Osteocyte (in vitro differentiated cells): Measurements from ENCODE around the gene ADPRM. TPM values are rescaled to one million over a fixed set of nuclear protein-coding genes. Genes with fewer than 3 reads are reported as not detected.

Experiments
- DNase-seq: peaks from one replicate; pipeline ENCODE4 v3.0.0; 2021; ENCODE audit warnings: mixed read lengths; ENCODE audit not compliant: unreplicated experiment; ENCODE audit errors: extremely low spot score
- H3K27ac Mint-ChIP-seq: one replicate; pipeline ENCODE4 v1.8.0; 2021; ENCODE audit warnings: mild to moderate bottlenecking, mixed read lengths; ENCODE audit not compliant: unreplicated experiment
- H3K27me3 Mint-ChIP-seq: one replicate; pipeline ENCODE4 v1.8.0; 2021; ENCODE audit warnings: mixed read lengths; ENCODE audit not compliant: unreplicated experiment
- H3K36me3 Mint-ChIP-seq: one replicate; pipeline ENCODE4 v1.8.0; 2021; ENCODE audit warnings: mixed read lengths; ENCODE audit not compliant: unreplicated experiment
- H3K4me1 Mint-ChIP-seq: one replicate; pipeline ENCODE4 v1.8.0; 2021; ENCODE audit warnings: mixed read lengths; ENCODE audit not compliant: unreplicated experiment
- H3K4me3 Mint-ChIP-seq: one replicate; pipeline ENCODE4 v1.8.0; 2021; ENCODE audit warnings: mild to moderate bottlenecking, moderate library complexity, mixed read lengths; ENCODE audit not compliant: unreplicated experiment
- H3K9me3 Mint-ChIP-seq: one replicate; pipeline ENCODE4 v1.8.0; 2021; ENCODE audit warnings: mixed read lengths; ENCODE audit not compliant: unreplicated experiment
- total RNA-seq: library from RNA; stranded (reverse); gene quantifications from 2 replicates; pipeline ENCODE4 v1.2.1, GENCODE V29; 2021
- TF ChIP-seq, protein P1 (sequence below): fragments of 200-600 bp; sonication (generic); IDR thresholded peaks from 2 replicates; pipeline ENCODE4 v1.5.0; 2021; ENCODE audit warnings: antibody characterized with exemption, mild to moderate bottlenecking, moderate library complexity

Gene ADPRM
- total RNA-seq, 1 donor from 2014 or later, result 13.1 TPM

DNA sequence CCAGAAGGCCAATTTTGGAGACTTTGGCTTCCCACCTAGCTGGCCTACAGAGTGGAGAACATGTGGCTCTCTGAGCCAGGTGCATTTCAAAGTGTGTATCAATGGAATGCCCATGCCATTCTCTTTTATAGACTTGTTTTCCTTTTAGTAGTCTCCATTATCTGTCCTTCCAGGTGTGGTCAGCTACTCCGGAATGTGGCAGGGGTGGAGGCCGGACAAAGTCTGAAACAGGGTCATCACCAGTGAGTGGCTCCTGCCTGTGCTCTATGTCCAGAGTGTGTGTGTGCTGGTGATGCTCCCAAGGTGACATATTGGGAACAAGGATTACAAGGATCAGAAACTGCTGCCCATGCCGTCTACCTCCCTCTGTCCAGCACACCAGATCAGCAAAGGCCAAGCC, 36.3 kb downstream of the ADPRM start:
- TF ChIP-seq, protein P1, sequence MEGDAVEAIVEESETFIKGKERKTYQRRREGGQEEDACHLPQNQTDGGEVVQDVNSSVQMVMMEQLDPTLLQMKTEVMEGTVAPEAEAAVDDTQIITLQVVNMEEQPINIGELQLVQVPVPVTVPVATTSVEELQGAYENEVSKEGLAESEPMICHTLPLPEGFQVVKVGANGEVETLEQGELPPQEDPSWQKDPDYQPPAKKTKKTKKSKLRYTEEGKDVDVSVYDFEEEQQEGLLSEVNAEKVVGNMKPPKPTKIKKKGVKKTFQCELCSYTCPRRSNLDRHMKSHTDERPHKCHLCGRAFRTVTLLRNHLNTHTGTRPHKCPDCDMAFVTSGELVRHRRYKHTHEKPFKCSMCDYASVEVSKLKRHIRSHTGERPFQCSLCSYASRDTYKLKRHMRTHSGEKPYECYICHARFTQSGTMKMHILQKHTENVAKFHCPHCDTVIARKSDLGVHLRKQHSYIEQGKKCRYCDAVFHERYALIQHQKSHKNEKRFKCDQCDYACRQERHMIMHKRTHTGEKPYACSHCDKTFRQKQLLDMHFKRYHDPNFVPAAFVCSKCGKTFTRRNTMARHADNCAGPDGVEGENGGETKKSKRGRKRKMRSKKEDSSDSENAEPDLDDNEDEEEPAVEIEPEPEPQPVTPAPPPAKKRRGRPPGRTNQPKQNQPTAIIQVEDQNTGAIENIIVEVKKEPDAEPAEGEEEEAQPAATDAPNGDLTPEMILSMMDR, result no peak
- no peaks in the 10 kb centered on the region for H3K9me3 Mint-ChIP-seq

DNA sequence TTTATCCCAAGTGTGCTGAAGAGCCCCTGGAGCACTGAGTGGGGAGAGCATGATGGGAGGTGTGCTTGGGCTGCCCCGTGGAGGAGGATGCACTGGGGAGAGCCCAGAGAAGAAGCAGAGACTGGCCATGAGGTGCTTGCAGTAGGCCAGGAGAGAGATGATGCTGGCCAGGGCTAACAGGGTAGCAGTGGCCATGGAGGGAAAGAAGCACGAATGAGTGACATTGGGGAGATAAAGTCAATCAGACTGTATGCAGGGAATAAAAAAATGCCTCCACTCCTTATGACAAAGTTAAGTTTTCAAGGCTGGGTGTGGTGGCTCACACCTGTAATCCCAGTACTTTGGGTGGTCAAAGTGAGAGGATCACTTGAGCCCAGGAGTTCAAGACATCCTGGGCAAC, 37.9 kb downstream of the ADPRM start:
- Mint-ChIP-seq H3K36me3 (no peaks in the 10 kb centered on the region), H3K4me1 (peaks cover 12% of the 10 kb centered on the region)

More for the DNA sequence above, 36.3 kb downstream of the ADPRM start:
- Mint-ChIP-seq H3K27ac (no peak overlapping the region), H3K4me3 (no peak overlapping the region), H3K4me1 (peaks cover 17% of the 10 kb centered on the region), H3K27me3 (peaks cover 4% of the 10 kb centered on the region), H3K36me3 (no peaks in the 10 kb centered on the region)
- peak; percentile 57 for DNase-seq

DNA sequence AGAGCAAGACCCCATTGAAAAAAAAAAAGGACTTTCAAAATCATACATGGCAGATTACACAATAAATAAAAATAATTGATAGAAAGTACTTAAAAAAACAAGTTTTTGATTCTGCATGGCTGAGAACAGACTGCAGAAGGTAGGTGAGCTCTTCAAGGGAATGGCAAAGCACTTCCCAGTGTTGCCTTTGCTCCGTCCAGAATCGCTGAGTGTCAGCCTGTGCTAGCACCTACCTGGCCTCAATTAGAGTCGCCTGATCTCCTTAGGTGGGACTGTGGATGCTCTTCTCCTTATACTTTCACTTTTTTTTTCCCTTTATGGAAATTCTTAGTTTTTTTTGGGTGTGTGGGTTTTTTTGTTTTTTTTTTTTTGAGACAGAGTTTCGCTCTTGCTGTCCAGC, 38.4 kb downstream of the ADPRM start:
- H3K36me3 Mint-ChIP-seq, result no peaks in the 10 kb centered on the region
- H3K9me3 Mint-ChIP-seq, result no peaks in the 10 kb centered on the region
- H3K4me3 Mint-ChIP-seq, result no peak overlapping the region
- no peak for DNase-seq
- H3K27me3 Mint-ChIP-seq, result peaks cover 13% of the 10 kb centered on the region
- peaks cover 7% of the 10 kb centered on the region for H3K4me1 Mint-ChIP-seq
- TF ChIP-seq, protein P1, result no peak
- no peak overlapping the region for H3K27ac Mint-ChIP-seq

More for the DNA sequence above, 37.9 kb downstream of the ADPRM start:
- no peak overlapping the region for H3K27ac Mint-ChIP-seq
- TF ChIP-seq, protein P1, result no peak
- no peaks in the 10 kb centered on the region for H3K9me3 Mint-ChIP-seq
- peaks cover 11% of the 10 kb centered on the region for H3K27me3 Mint-ChIP-seq
- H3K4me3 Mint-ChIP-seq, result no peak overlapping the region
- no peak for DNase-seq

DNA sequence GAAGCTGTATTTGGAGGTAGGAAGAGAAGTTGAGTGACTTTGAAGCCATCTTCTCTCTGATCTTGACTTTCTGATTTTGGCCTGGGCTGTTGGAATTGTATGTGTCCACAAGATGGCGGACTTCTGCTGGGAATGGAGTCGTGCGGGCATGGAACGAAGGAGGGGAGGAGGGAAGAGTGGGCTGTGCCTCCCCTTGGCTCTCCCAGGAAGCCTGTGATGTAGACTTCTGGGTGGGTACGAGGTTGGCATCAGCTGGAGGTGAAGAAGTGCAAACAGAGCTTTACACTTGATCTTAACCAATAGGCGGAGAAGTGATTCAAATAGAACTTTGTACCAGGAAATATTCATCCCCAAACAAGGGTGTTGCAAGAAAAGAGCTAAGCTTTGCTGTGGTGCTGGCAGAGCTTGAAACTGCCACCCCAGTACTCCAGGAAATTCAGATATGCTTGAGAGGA, 39.8 kb downstream of the ADPRM start:
- TF ChIP-seq, protein P1, result peak; percentile 80
- Mint-ChIP-seq H3K9me3 (no peaks in the 10 kb centered on the region), H3K36me3 (no peaks in the 10 kb centered on the region), H3K27me3 (peaks cover 15% of the 10 kb centered on the region), H3K4me3 (no peak overlapping the region), H3K27ac (no peak overlapping the region), H3K4me1 (peaks cover 3% of the 10 kb centered on the region)
- no peak for DNase-seq

DNA sequence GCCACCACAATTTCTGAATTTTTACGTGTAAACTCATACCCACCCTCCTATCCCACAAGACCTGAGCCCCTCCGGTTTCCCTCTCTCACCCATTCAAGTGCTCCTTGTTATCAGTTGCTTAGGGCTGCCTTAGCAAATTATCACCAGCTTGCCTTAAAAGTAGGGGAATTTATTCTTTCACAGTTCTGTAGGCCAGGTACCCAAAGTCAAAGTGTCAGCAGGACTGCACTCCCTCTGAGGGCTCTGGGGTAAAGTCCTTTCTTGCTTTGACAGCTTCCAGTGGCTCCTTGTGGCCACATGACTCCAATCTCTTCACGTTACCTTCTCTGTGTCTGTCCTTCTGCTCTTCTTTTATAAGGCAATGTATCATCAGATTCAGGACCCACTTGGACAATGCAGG, 40.3 kb downstream of the ADPRM start:
- DNase-seq, result peak; percentile 13
- peaks cover 15% of the 10 kb centered on the region for H3K27me3 Mint-ChIP-seq
- H3K4me3 Mint-ChIP-seq, result no peak overlapping the region
- H3K4me1 Mint-ChIP-seq, result peaks cover 3% of the 10 kb centered on the region
- H3K9me3 Mint-ChIP-seq, result no peaks in the 10 kb centered on the region
- TF ChIP-seq, protein P1, result no peak
- no peak overlapping the region for H3K27ac Mint-ChIP-seq
- H3K36me3 Mint-ChIP-seq, result no peaks in the 10 kb centered on the region
